Ishikawa (cell line): Measurements from ENCODE around the gene POLR1A.

Experiments
- RAD21 ChIP-seq: IDR thresholded peaks from 2 replicates; pipeline ENCODE4 v1.6.1; 2012; ENCODE audit warnings: low read depth
- USF1 ChIP-seq: IDR thresholded peaks from 2 replicates; pipeline ENCODE4 v1.6.1; 2012
- YY1 ChIP-seq: IDR thresholded peaks from 2 replicates; pipeline ENCODE4 v1.6.1; 2012; ENCODE audit warnings: low read depth

GRCh38 chr2:85998071-85998991, 107.4 kb downstream of the POLR1A start:
- TF ChIP-seq YY1 (no peak), RAD21 (no peak), USF1 (no peak)
